Stimulated activated CD8-positive, alpha-beta memory T cell treated with anti-CD3 and anti-CD28 coated beads, Interleukin-4, amount 100 ng/mL, for 24 hours (primary cell): ENCODE data around the gene DAD1.
A peak's percentile ranks its signal among the peaks of the same experiment; 100 is the strongest.
"Not testable (repeated sequence)": the region's sequence is repeated elsewhere in the genome, so short reads cannot be mapped to it uniquely, and the experiment has no call there.

Experiments
- DNase-seq: peaks from one replicate; pipeline ENCODE4 v3.0.0-alpha.2; 2020; ENCODE audit warnings: low read depth

DAD1 gene

GRCh38 chr14:22598896-22599244, 9.8 kb upstream of the DAD1 start:
- no peak for DNase-seq

- peak; percentile 44 for DNase-seq
Measured at GRCh38 chr14:22598099-22598895, 9.3 kb upstream of the DAD1 start, which contains the start of gene ABHD4. Gene ABHD4 (plus strand): TSS chr14:22598300. CDS start chr14:22598307, 7 bp downstream.

GRCh38 chr14:22597771-22598098, 8.7 kb upstream of the DAD1 start:
- no peak for DNase-seq

GRCh38 chr14:22597265-22597664, 8.2 kb upstream of the DAD1 start:
- DNase-seq = no peak

- DNase-seq = no peak
Measured at GRCh38 chr14:22596354-22596879, 7.4 kb upstream of the DAD1 start.

- no peak for DNase-seq
Measured at GRCh38 chr14:22594156-22594716, 5.2 kb upstream of the DAD1 start.

GRCh38 chr14:22593601-22594000, 4.6 kb upstream of the DAD1 start:
- DNase-seq = no peak

- DNase-seq = no peak
Measured at GRCh38 chr14:22593189-22593588, 4.2 kb upstream of the DAD1 start.

GRCh38 chr14:22588526-22589095, 413 bp downstream of the DAD1 start:
- DNase-seq = no peak

- DNase-seq = not testable (repeated sequence)
Measured at GRCh38 chr14:22587677-22588422, 1.2 kb downstream of the DAD1 start.

- no peak for DNase-seq
Measured at GRCh38 chr14:22587247-22587646, 1.8 kb downstream of the DAD1 start.

GRCh38 chr14:22583994-22584393, 5.0 kb downstream of the DAD1 start:
- DNase-seq = no peak

- no peak for DNase-seq
Measured at GRCh38 chr14:22580625-22581024, 8.4 kb downstream of the DAD1 start.

- no peak for DNase-seq
Measured at GRCh38 chr14:22579881-22580280, 9.1 kb downstream of the DAD1 start.

- no peak for DNase-seq
Measured at GRCh38 chr14:22579236-22579635, 9.8 kb downstream of the DAD1 start.

- no peak for DNase-seq
Measured at GRCh38 chr14:22577334-22577908, 11.6 kb downstream of the DAD1 start.

- DNase-seq = no peak
Measured at GRCh38 chr14:22573804-22574203, 15.2 kb downstream of the DAD1 start.

GRCh38 chr14:22572562-22573058, 16.4 kb downstream of the DAD1 start:
- DNase-seq = no peak

- peak; percentile 59 for DNase-seq
Measured at GRCh38 chr14:22570132-22570949, 18.7 kb downstream of the DAD1 start.

GRCh38 chr14:22569737-22570131, 19.3 kb downstream of the DAD1 start:
- no peak for DNase-seq

- DNase-seq = no peak
Measured at GRCh38 chr14:22569106-22569736, 19.8 kb downstream of the DAD1 start.
